Kidney epithelial cell (primary cell): ENCODE results near the gene MYPN. TPM values are rescaled to one million over a fixed set of nuclear protein-coding genes. Genes with fewer than 3 reads are reported as not detected.
A peak's percentile ranks its signal among the peaks of the same experiment; 100 is the strongest.

Experiments
- DNase-seq: peaks from one replicate; pipeline ENCODE4 v3.0.0-alpha.2; 2010; ENCODE audit warnings: low read depth
- H3K27me3 ChIP-seq: 2 replicates; pipeline ENCODE4 v1.6.0; 2011; ENCODE audit warnings: low read length; ENCODE audit not compliant: control insufficient read depth, insufficient read depth
- H3K36me3 ChIP-seq: 2 replicates; pipeline ENCODE4 v1.5.1; 2011; ENCODE audit warnings: low read length; ENCODE audit not compliant: control insufficient read depth, insufficient read depth
- H3K4me3 ChIP-seq: 2 replicates; pipeline ENCODE4 v1.5.1; 2011; ENCODE audit warnings: low read depth, mild to moderate bottlenecking, control low read depth, low read length
- total RNA-seq: library from RNA; depleted of rRNA; stranded (reverse); fragments of >200 nt; gene quantifications from 2 replicates; pipeline ENCODE4 v1.2.3, GENCODE V29; 2015
- TF ChIP-seq, protein P1 (sequence below): IDR thresholded peaks from 2 replicates; pipeline ENCODE4 v1.5.1; 2011; ENCODE audit warnings: mild to moderate bottlenecking, moderate library complexity, low read length, control low read depth, inconsistent platforms; ENCODE audit not compliant: insufficient read depth, poor library complexity, severe bottlenecking

The MYPN gene, protein sequence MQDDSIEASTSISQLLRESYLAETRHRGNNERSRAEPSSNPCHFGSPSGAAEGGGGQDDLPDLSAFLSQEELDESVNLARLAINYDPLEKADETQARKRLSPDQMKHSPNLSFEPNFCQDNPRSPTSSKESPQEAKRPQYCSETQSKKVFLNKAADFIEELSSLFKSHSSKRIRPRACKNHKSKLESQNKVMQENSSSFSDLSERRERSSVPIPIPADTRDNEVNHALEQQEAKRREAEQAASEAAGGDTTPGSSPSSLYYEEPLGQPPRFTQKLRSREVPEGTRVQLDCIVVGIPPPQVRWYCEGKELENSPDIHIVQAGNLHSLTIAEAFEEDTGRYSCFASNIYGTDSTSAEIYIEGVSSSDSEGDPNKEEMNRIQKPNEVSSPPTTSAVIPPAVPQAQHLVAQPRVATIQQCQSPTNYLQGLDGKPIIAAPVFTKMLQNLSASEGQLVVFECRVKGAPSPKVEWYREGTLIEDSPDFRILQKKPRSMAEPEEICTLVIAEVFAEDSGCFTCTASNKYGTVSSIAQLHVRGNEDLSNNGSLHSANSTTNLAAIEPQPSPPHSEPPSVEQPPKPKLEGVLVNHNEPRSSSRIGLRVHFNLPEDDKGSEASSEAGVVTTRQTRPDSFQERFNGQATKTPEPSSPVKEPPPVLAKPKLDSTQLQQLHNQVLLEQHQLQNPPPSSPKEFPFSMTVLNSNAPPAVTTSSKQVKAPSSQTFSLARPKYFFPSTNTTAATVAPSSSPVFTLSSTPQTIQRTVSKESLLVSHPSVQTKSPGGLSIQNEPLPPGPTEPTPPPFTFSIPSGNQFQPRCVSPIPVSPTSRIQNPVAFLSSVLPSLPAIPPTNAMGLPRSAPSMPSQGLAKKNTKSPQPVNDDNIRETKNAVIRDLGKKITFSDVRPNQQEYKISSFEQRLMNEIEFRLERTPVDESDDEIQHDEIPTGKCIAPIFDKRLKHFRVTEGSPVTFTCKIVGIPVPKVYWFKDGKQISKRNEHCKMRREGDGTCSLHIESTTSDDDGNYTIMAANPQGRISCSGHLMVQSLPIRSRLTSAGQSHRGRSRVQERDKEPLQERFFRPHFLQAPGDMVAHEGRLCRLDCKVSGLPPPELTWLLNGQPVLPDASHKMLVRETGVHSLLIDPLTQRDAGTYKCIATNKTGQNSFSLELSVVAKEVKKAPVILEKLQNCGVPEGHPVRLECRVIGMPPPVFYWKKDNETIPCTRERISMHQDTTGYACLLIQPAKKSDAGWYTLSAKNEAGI (N-terminal part only)
- total RNA-seq = 0.04 TPM in 1 of 2 replicates, not detected in the other

DNA sequence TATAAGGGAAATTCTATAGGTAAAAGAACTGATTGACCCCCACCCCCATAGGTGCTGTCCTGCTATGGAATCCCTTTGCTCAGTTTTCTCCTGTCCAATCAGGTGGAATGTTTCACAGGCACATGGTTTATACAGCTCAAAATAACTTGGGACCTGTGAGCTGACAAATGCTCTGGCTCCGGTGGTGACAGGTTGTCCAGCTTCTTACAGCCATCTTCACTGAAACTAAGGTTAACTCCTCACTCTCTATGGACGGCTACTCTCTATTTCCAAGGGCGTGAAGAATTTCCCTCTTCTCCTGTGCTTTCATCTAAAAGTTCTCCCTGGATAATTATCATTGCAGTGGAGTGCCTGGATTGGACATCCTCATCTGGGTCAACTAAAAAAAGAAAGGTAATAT, at the start of gene MYPN:
Gene MYPN, plus strand, starts transcription at position 158 of the 400 bp plus-strand sequence. CDS start 11,951 bp downstream, outside the sequence.
- TF ChIP-seq, protein P1, sequence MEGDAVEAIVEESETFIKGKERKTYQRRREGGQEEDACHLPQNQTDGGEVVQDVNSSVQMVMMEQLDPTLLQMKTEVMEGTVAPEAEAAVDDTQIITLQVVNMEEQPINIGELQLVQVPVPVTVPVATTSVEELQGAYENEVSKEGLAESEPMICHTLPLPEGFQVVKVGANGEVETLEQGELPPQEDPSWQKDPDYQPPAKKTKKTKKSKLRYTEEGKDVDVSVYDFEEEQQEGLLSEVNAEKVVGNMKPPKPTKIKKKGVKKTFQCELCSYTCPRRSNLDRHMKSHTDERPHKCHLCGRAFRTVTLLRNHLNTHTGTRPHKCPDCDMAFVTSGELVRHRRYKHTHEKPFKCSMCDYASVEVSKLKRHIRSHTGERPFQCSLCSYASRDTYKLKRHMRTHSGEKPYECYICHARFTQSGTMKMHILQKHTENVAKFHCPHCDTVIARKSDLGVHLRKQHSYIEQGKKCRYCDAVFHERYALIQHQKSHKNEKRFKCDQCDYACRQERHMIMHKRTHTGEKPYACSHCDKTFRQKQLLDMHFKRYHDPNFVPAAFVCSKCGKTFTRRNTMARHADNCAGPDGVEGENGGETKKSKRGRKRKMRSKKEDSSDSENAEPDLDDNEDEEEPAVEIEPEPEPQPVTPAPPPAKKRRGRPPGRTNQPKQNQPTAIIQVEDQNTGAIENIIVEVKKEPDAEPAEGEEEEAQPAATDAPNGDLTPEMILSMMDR = no peak
- Histone ChIP-seq H3K4me3 (no peak within 1 kb of the TSS), H3K27me3 (no peaks in the 10 kb centered on the region), H3K36me3 (no peaks in the 10 kb centered on the region)
- DNase-seq = no peak

DNA sequence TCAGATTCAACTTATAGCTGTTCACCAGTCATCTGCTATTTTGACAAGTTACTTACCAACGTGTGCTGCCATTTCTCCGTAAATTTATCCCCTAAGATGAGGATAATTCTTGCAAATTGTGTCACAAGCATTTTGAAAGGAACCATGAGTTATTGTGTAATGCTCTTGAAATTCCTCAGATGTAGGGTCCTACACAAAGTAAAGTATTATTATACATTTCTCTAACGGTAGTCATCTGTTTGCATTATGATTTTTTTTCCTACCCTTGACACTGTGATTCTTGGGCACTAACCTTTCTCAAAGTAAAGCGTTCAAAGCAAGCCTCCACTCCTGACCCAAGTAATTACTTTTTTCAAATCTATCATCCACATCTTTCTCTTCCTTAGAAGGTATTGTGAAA, 42.3 kb upstream of the MYPN start:
- H3K4me3 ChIP-seq = no peak overlapping the region
- no peaks in the 10 kb centered on the region for H3K27me3 ChIP-seq
- H3K36me3 ChIP-seq = no peaks in the 10 kb centered on the region
- TF ChIP-seq, protein P1 = no peak
- DNase-seq = no peak

DNA sequence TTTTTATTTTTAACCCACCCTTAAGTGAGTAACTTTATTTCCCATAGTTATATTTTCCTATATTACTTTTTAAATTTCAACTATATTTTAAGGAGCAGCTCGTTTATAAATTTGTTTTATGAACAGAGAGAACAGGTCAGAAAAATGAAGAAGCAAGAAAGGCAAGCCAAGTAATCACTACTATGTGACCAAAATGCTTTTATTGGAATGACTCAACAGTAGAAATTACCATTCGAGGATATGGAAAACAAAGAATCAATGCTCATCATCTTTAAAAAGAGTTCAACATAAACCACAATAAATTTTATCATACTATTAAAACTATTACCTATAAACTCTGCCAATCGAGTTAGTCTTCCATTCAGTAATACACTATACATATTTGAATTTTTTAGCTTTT, 41.8 kb upstream of the MYPN start:
- Histone ChIP-seq H3K4me3 (no peak overlapping the region), H3K27me3 (no peaks in the 10 kb centered on the region), H3K36me3 (no peaks in the 10 kb centered on the region)
- no peak for DNase-seq
- TF ChIP-seq, protein P1 = no peak

DNA sequence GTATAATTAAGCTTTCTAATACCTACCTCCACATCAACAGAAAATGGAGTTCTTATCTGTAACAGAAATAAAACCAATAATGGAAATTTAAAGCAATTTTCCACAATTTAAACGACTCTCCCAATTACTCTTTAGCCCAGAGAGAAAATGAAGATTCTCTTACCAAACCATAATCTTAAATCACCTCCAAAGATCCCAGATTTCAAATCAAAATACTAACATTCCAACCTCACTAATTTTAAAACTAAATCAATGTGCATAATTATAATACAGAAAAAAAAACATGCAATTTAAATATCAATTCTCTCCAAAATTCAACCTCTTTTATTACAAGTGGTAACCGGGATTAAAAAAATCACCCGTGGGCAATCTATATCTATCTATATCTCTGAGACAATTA, 35.7 kb upstream of the MYPN start:
- no peak for DNase-seq
- TF ChIP-seq, protein P1 = no peak

DNA sequence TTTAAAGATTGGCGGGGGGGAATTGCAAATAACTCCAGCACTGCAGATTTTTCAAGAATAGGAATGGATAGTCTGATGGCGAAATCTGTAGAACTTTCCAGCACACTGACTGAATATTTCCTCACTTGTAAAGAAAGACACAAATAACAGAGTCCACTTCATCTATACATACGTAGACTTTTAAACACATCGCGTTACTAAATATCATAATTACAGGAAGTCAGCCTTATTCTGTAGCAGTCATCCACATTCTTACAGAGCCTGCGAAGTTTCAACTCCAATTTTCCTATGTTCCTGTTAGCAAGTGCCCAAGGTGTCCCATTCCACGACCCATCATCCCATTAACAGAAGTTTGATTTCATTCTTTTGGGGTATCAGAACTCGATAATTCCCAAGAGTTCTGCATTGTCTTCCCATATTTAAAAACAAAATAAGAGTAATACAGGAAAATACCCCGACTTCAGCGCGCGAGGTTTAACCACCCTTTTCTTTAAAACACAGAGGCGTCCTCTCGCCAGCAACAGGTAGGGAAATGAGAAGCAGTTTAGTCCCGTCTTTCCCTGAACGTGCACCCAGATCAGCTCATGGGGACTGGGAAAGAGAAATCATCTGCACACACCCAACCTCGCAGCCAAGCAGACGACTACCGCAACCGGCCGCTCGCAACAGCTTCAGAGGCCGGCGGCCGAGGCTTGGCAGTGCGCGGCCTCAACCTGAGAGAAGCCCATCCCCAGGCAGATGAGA, 35.1 kb upstream of the MYPN start:
- H3K27me3 ChIP-seq = no peaks in the 10 kb centered on the region
- no peak for DNase-seq
- TF ChIP-seq, protein P1 = no peak
- H3K4me3 ChIP-seq = peak overlapping the region; percentile 75
- H3K36me3 ChIP-seq = no peaks in the 10 kb centered on the region

More for the DNA sequence above, 35.7 kb upstream of the MYPN start:
- Histone ChIP-seq H3K4me3 (peak overlapping the region; percentile 75), H3K36me3 (no peaks in the 10 kb centered on the region), H3K27me3 (no peaks in the 10 kb centered on the region)
